COLO668 (cell line): ENCODE results near the gene RPS6KB2.
A peak's percentile ranks its signal among the peaks of the same experiment; 100 is the strongest.

Experiments
- DNase-seq: peaks from one replicate; lab custom pipeline; 2025; ENCODE audit not compliant: unreplicated experiment; lab: John Stamatoyannopoulos, UW

RPS6KB2 gene

GRCh38 chr11:67428052-67429001, at the start of gene RPS6KB2:
RPS6KB2 (plus strand) TSS chr11:67428494; CDS start chr11:67428546, 52 bp downstream.
- peak; percentile 97 for DNase-seq

GRCh38 chr11:67378544-67378943, 49.8 kb upstream of the RPS6KB2 start:
- no peak for DNase-seq

GRCh38 chr11:67379061-67380058, 48.9 kb upstream of the RPS6KB2 start:
- no peak for DNase-seq

GRCh38 chr11:67381244-67381972, 46.9 kb upstream of the RPS6KB2 start:
- no peak for DNase-seq

- DNase-seq, result peak; percentile 65
Observed at GRCh38 chr11:67382276-67383136, 45.8 kb upstream of the RPS6KB2 start.

GRCh38 chr11:67384851-67385366, 43.4 kb upstream of the RPS6KB2 start:
- no peak for DNase-seq

GRCh38 chr11:67387069-67387468, 41.2 kb upstream of the RPS6KB2 start:
- DNase-seq, result no peak

GRCh38 chr11:67387518-67387917, 40.8 kb upstream of the RPS6KB2 start:
- no peak for DNase-seq

- DNase-seq, result peak; percentile 64
Observed at GRCh38 chr11:67389477-67389876, 38.8 kb upstream of the RPS6KB2 start.

- no peak for DNase-seq
Observed at GRCh38 chr11:67390947-67391303, 37.4 kb upstream of the RPS6KB2 start.

GRCh38 chr11:67391304-67392182, 36.8 kb upstream of the RPS6KB2 start, which contains the start of gene RAD9A:
RAD9A (plus strand) TSS chr11:67391986; CDS start chr11:67392045, 59 bp downstream.
- DNase-seq, result peak; percentile 97

- DNase-seq, result no peak
Observed at GRCh38 chr11:67392183-67392715, 36.0 kb upstream of the RPS6KB2 start.

- DNase-seq, result no peak
Observed at GRCh38 chr11:67393437-67393836, 34.9 kb upstream of the RPS6KB2 start.

- DNase-seq, result no peak
Observed at GRCh38 chr11:67393990-67394389, 34.3 kb upstream of the RPS6KB2 start.

- DNase-seq, result no peak
Observed at GRCh38 chr11:67395555-67396258, 32.6 kb upstream of the RPS6KB2 start.

GRCh38 chr11:67396259-67396581, 32.1 kb upstream of the RPS6KB2 start:
- no peak for DNase-seq

GRCh38 chr11:67396587-67397389, 31.5 kb upstream of the RPS6KB2 start:
- no peak for DNase-seq
